HL-60 (cell line): ENCODE results near the gene CD37.

Source experiments
- DNase-seq, 2 experiments: peaks; one replicate each; pipeline ENCODE4 v3.0.0-alpha.2; 2010 to 2020; ENCODE audit warnings: low read depth in 1 of 2, low spot score in 1 of 2
- H3K27ac ChIP-seq: fragments of 250-450 bp; sonication (Bioruptor Pico); replicated peaks from 2 replicates; pipeline ENCODE4 v1.5.1; 2020; ENCODE audit warnings: mild to moderate bottlenecking, moderate library complexity
- H3K27me3 ChIP-seq: fragments of 250-450 bp; sonication (Bioruptor Pico); 2 replicates; pipeline ENCODE4 v1.5.1; 2021; ENCODE audit warnings: mild to moderate bottlenecking, moderate library complexity; ENCODE audit not compliant: insufficient read depth, poor library complexity, severe bottlenecking
- H3K4me3 ChIP-seq: replicated peaks from 2 replicates; pipeline ENCODE4 v1.5.1; 2011; ENCODE audit warnings: mild to moderate bottlenecking, control low read depth, low read length; ENCODE audit not compliant: insufficient read depth
- CTCF ChIP-seq: IDR thresholded peaks from one replicate; pipeline ENCODE4 v1.5.1; 2011; ENCODE audit warnings: low read length, control low read depth, inconsistent platforms; ENCODE audit not compliant: insufficient read depth
- GABPA ChIP-seq: IDR thresholded peaks from 2 replicates; pipeline ENCODE4 v1.6.1; 2012; ENCODE audit warnings: low read depth
- POLR2AphosphoS5 ChIP-seq: IDR thresholded peaks from 2 replicates; pipeline ENCODE4 v1.6.1; 2012; ENCODE audit warnings: low read depth
- SPI1 ChIP-seq: IDR thresholded peaks from 2 replicates; pipeline ENCODE4 v1.6.1; 2012; ENCODE audit warnings: low read depth, mild to moderate bottlenecking, borderline replicate concordance
- TF ChIP-seq, protein P1 (sequence below): IDR thresholded peaks from 2 replicates; pipeline ENCODE4 v1.6.1; 2012; ENCODE audit warnings: low read depth; ENCODE audit not compliant: insufficient replicate concordance

CD37 gene

GRCh38 chr19:49340069-49340864 lies 5.1 kb downstream of the CD37 start:
- no peaks in the 10 kb centered on the region for H3K27me3 ChIP-seq
- H3K27ac ChIP-seq = no peak overlapping the region
- DNase-seq = no peak
- TF ChIP-seq CTCF (no peak), SPI1 (no peak), GABPA (no peak), POLR2AphosphoS5 (no peak)
- TF ChIP-seq, protein P1, sequence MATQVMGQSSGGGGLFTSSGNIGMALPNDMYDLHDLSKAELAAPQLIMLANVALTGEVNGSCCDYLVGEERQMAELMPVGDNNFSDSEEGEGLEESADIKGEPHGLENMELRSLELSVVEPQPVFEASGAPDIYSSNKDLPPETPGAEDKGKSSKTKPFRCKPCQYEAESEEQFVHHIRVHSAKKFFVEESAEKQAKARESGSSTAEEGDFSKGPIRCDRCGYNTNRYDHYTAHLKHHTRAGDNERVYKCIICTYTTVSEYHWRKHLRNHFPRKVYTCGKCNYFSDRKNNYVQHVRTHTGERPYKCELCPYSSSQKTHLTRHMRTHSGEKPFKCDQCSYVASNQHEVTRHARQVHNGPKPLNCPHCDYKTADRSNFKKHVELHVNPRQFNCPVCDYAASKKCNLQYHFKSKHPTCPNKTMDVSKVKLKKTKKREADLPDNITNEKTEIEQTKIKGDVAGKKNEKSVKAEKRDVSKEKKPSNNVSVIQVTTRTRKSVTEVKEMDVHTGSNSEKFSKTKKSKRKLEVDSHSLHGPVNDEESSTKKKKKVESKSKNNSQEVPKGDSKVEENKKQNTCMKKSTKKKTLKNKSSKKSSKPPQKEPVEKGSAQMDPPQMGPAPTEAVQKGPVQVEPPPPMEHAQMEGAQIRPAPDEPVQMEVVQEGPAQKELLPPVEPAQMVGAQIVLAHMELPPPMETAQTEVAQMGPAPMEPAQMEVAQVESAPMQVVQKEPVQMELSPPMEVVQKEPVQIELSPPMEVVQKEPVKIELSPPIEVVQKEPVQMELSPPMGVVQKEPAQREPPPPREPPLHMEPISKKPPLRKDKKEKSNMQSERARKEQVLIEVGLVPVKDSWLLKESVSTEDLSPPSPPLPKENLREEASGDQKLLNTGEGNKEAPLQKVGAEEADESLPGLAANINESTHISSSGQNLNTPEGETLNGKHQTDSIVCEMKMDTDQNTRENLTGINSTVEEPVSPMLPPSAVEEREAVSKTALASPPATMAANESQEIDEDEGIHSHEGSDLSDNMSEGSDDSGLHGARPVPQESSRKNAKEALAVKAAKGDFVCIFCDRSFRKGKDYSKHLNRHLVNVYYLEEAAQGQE = no peak
- H3K4me3 ChIP-seq = no peak overlapping the region

- H3K27me3 ChIP-seq = no peaks in the 10 kb centered on the region
- TF ChIP-seq GABPA (no peak), CTCF (no peak), POLR2AphosphoS5 (no peak), SPI1 (no peak)
- TF ChIP-seq, protein P1 = no peak
- no peak for DNase-seq
- no peak overlapping the region for H3K27ac ChIP-seq
- H3K4me3 ChIP-seq = no peak overlapping the region
These were observed 5.9 kb downstream of the CD37 start for GRCh38 chr19:49340865-49341718.

- Histone ChIP-seq H3K27me3 (no peaks in the 10 kb centered on the region), H3K4me3 (no peak overlapping the region), H3K27ac (no peak overlapping the region)
- no peak for DNase-seq
- TF ChIP-seq, protein P1 = no peak
- no peak for TF ChIP-seq POLR2AphosphoS5
- TF ChIP-seq SPI1 = no peak
- no peak for TF ChIP-seq CTCF
- no peak for TF ChIP-seq GABPA
These were observed 7.1 kb downstream of the CD37 start for GRCh38 chr19:49342291-49342721.
